ENCODE measurements around the gene TMEM51. TPM values are rescaled to one million over a fixed set of nuclear protein-coding genes. Genes with fewer than 3 reads are reported as not detected.

The TMEM51 gene
- total and polyA plus RNA-seq, 8 donors = 18.2 to 42.1 (median 25.6) TPM

DNA sequence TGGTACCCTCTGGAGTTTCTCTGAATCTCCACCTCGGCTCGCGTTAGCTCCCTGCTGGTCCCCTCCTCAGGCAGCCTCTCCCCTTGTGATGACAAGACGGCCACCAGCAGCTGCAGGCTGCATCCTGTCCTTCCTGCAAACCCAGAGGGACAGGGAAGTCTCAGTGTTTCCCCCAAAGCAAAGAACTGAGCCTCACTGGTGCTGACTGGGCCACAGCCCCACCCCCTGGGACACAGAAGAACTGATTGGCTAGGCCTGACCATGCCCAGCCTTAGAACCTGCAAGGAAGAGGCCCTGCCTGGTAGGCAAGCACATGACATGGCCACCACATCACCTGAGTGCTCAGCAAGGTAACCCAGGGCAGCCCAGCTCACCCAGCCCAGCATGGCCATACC, 34.6 kb downstream of the TMEM51 start:
- H3K9me3 ChIP-seq = no peaks in the 10 kb centered on the region
- no peak for FAIRE-seq
- ATAC-seq = peak; percentile 1 to 57 (median 50)
- intact Hi-C loops (cut with DNase I) = no loop called here
- H3K27me3 ChIP-seq = no peaks in the 10 kb centered on the region
- DNase-seq = peak in 1 of 6 donors; percentile 65
- H3K27ac ChIP-seq = peak overlapping the region; percentile 51 to 76 (median 67)
- no peaks in the 10 kb centered on the region for H3K36me3 ChIP-seq
- H3K4me1 ChIP-seq = peaks cover 45 to 79% (median 65%) of the 10 kb centered on the region in 3 donors
- no peak for TF ChIP-seq CTCF (IDR thresholded peaks at IDR 0.05)
- 53 to 55% methylated on average over 4 of the region's 4 CpGs for WGBS, 2 donors
- no peak overlapping the region for H3K4me3 ChIP-seq

GRCh38 chr1:15188678-15189077, 35.1 kb downstream of the TMEM51 start:
- Histone ChIP-seq H3K4me3 (no peak overlapping the region), H3K27ac (peak overlapping the region; percentile 51 to 76 (median 67)), H3K9me3 (no peaks in the 10 kb centered on the region), H3K27me3 (no peaks in the 10 kb centered on the region), H3K36me3 (no peaks in the 10 kb centered on the region), H3K4me1 (peaks cover 45 to 83% (median 68%) of the 10 kb centered on the region in 3 donors)
- WGBS, 2 donors = 74 to 76% methylated on average over 3 of the region's 3 CpGs
- peak in 2 of 4 donors; percentile 1 to 27 for ATAC-seq
- intact Hi-C loops (cut with DNase I) = no loop called here
- TF ChIP-seq CTCF (IDR thresholded peaks at IDR 0.05) = no peak
- no peak for DNase-seq
- FAIRE-seq = no peak

- Histone ChIP-seq H3K9me3 (no peaks in the 10 kb centered on the region), H3K27ac (peak overlapping the region in 3 of 4 donors; percentile 36 to 76 (median 74)), H3K4me1 (peaks cover 52 to 76% (median 66%) of the 10 kb centered on the region in 3 donors), H3K27me3 (no peaks in the 10 kb centered on the region), H3K4me3 (no peak overlapping the region), H3K36me3 (no peaks in the 10 kb centered on the region)
- no peak for TF ChIP-seq CTCF (IDR thresholded peaks at IDR 0.05)
- no peak for FAIRE-seq
- no peak for DNase-seq
- intact Hi-C loops (cut with DNase I) = no loop called here
- 16 to 19% methylated on average over 8 of the region's 8 CpGs for WGBS, 2 donors
- ATAC-seq = peak in 3 of 4 donors; percentile 31 to 46 (median 42)
Measured at GRCh38 chr1:15189692-15190370, 36.3 kb downstream of the TMEM51 start.

GRCh38 chr1:15191267-15191666, 37.7 kb downstream of the TMEM51 start:
- DNase-seq = peak in 1 of 6 donors; percentile 9
- no peak for TF ChIP-seq CTCF (IDR thresholded peaks at IDR 0.05)
- no peak for ATAC-seq
- intact Hi-C loops (cut with DNase I) = no loop called here
- H3K9me3 ChIP-seq = no peaks in the 10 kb centered on the region
- no peaks in the 10 kb centered on the region for H3K27me3 ChIP-seq
- no peak for FAIRE-seq
- peak overlapping the region in 3 of 4 donors; percentile 40 to 76 (median 74) for H3K27ac ChIP-seq
- WGBS, 2 donors = 39 to 41% methylated on average over 8 of the region's 8 CpGs
- H3K4me3 ChIP-seq = no peak overlapping the region
- peaks cover 52 to 75% (median 69%) of the 10 kb centered on the region in 3 donors for H3K4me1 ChIP-seq
- no peaks in the 10 kb centered on the region for H3K36me3 ChIP-seq

DNA sequence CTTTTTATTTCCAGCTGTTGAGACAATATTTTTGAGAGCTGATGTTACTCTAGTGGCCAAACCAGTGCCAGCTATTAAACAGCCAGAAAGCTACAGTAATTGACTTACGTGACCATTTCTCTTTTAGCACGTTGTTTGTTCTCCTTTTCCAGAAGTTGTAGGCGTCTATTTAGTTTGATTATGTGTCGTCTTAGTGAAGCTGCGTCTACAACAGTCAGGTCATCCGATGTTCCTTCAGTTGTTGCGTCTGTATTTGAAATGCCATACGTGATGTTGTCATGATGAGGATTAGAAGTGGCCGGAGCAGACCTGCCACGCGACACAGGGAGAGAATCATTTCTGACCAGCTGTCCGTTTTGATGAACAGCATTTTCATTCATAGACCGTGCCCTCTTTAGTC, 38.2 kb downstream of the TMEM51 start:
- Histone ChIP-seq H3K4me3 (no peak overlapping the region), H3K36me3 (no peaks in the 10 kb centered on the region), H3K9me3 (no peaks in the 10 kb centered on the region), H3K27me3 (no peaks in the 10 kb centered on the region), H3K27ac (peak overlapping the region in 2 of 4 donors; percentile 74 to 76), H3K4me1 (peaks cover 56 to 75% (median 70%) of the 10 kb centered on the region in 3 donors)
- FAIRE-seq = no peak
- 40 to 50% methylated on average over 13 of the region's 13 CpGs for WGBS, 2 donors
- intact Hi-C loops (cut with DNase I) = no loop called here
- peak in 1 of 6 donors; percentile 13 for DNase-seq
- no peak for ATAC-seq
- no peak for TF ChIP-seq CTCF (IDR thresholded peaks at IDR 0.05)
